K562 (cell line): ENCODE data around the gene BCL10. TPM values are rescaled to one million over a fixed set of nuclear protein-coding genes. Genes with fewer than 3 reads are reported as not detected.

Experiments used
- DPF2 ChIP-seq: fragments of 450-650 bp; IDR thresholded peaks from 2 replicates; pipeline ENCODE4 v1.6.1; 2016
- LARP7 ChIP-seq: fragments of 450-650 bp; IDR thresholded peaks from 2 replicates; pipeline ENCODE4 v1.6.1; 2016
- MED1 ChIP-seq: sonication (generic); formaldehyde crosslinking; IDR thresholded peaks from 2 replicates; pipeline ENCODE4 v1.8.1; 2023; ENCODE audit warnings: missing genetic modification reagents, borderline replicate concordance
- MTA2 ChIP-seq: fragments of 450-650 bp; IDR thresholded peaks from 2 replicates; pipeline ENCODE4 v1.6.1; 2016; ENCODE audit warnings: low read depth
- NFXL1 ChIP-seq: fragments of 450-650 bp; formaldehyde crosslinking; IDR thresholded peaks from 2 replicates; pipeline ENCODE4 v1.4.0; 2021; ENCODE audit warnings: mild to moderate bottlenecking
- PCBP1 ChIP-seq: fragments of 200-400 bp; formaldehyde crosslinking; IDR thresholded peaks from 2 replicates; pipeline ENCODE4 v1.6.1; 2018; ENCODE audit warnings: mild to moderate bottlenecking, low read depth, low read length; ENCODE audit not compliant: poor library complexity, severe bottlenecking
- PHF21A ChIP-seq: fragments of 450-650 bp; IDR thresholded peaks from 2 replicates; pipeline ENCODE4 v1.6.1; 2017; ENCODE audit warnings: low read depth, borderline replicate concordance
- RBM15 ChIP-seq: fragments of 200-400 bp; formaldehyde crosslinking; IDR thresholded peaks from 2 replicates; pipeline ENCODE4 v1.6.1; 2018; ENCODE audit warnings: mild to moderate bottlenecking, low read length, moderate library complexity; ENCODE audit not compliant: insufficient read depth
- SMAD1 ChIP-seq: fragments of 150-350 bp; IDR thresholded peaks from 2 replicates; pipeline ENCODE4 v1.6.1; 2014; ENCODE audit warnings: low read length, low read depth; ENCODE audit not compliant: partially characterized antibody
- SPI1 ChIP-seq: IDR thresholded peaks from 2 replicates; pipeline ENCODE4 v1.6.1; 2011; ENCODE audit warnings: low read depth, low read length, control low read depth, borderline replicate concordance
- SRSF3 ChIP-seq: fragments of 200-400 bp; formaldehyde crosslinking; IDR thresholded peaks from 2 replicates; pipeline ENCODE4 v1.6.1; 2016; ENCODE audit warnings: mild to moderate bottlenecking, low read length, moderate library complexity; ENCODE audit not compliant: insufficient read depth
- TCF3 ChIP-seq: sonication (generic); formaldehyde crosslinking; IDR thresholded peaks from 2 replicates; pipeline ENCODE4 v1.4.0; 2020; ENCODE audit warnings: mild to moderate bottlenecking, missing genetic modification reagents
- TRIM24 ChIP-seq, 2 experiments: fragments of 450-650 bp; IDR thresholded peaks; 2 replicates each; pipeline ENCODE4 v1.6.1; 2016
- ZBTB8A ChIP-seq: fragments of 450-650 bp; IDR thresholded peaks from 2 replicates; pipeline ENCODE4 v1.6.1; 2018; ENCODE audit warnings: mild to moderate bottlenecking, moderate library complexity; ENCODE audit not compliant: partially characterized antibody
- ZFX ChIP-seq: sonication (generic); formaldehyde crosslinking; IDR thresholded peaks from 2 replicates; pipeline ENCODE4 v1.8.0; 2022; ENCODE audit warnings: mild to moderate bottlenecking, missing genetic modification reagents, moderate library complexity
- ZNF57 ChIP-seq: fragments of 450-650 bp; formaldehyde crosslinking; IDR thresholded peaks from 2 replicates; pipeline ENCODE4 v1.4.0; 2020; ENCODE audit warnings: mild to moderate bottlenecking, moderate library complexity
- ZNF586 ChIP-seq: fragments of 450-650 bp; formaldehyde crosslinking; conservative IDR thresholded peaks from 2 replicates; pipeline ENCODE4 v1.4.0; 2020; ENCODE audit warnings: mild to moderate bottlenecking, moderate library complexity
- polyA plus RNA-seq, 8 experiments: library from polyadenylated mRNA; depleted of rRNA in 4 of 8; stranded (reverse) in 5 of 8; unstranded in 3 of 8; fragments of >200 nt; fragmentation: Nextera tagmentation in 2 of 8; fragmentation: Illumina TruSeq in 1 of 8; extraction: Ambion mirVana in 2 of 8; extraction: Trizol in 1 of 8; gene quantifications; 2 replicates each; pipeline versions ENCODE4 v1.2.1 to v1.2.3, GENCODE V29; 2011 to 2014; ENCODE audit warnings: inconsistent platforms in 1 of 8, missing spikeins in 1 of 8
- total RNA-seq, 7 experiments: library from RNA; depleted of rRNA in 6 of 7; stranded (reverse); fragments of >200 nt in 6 of 7; fragmentation: Illumina TruSeq in 2 of 7; extraction: Trizol in 2 of 7; gene quantifications; 2 replicates each; pipeline versions ENCODE4 v1.2.1 to v1.2.3, GENCODE V29; 2011 to 2021; ENCODE audit warnings: low replicate concordance in 1 of 7
- TF ChIP-seq, protein P1 (sequence below): fragments of 250-450 bp; sonication (Bioruptor Pico); IDR thresholded peaks from 2 replicates; pipeline ENCODE4 v1.8.0; 2022; ENCODE audit warnings: inconsistent platforms
- TF ChIP-seq, protein P2 (sequence below): fragments of 250-450 bp; sonication (Bioruptor Pico); IDR thresholded peaks from 2 replicates; pipeline ENCODE4 v1.5.0; 2022; ENCODE audit warnings: mild to moderate bottlenecking
- TF ChIP-seq, protein P3 (sequence below): sonication (generic); formaldehyde crosslinking; IDR thresholded peaks from 2 replicates; pipeline ENCODE4 v1.8.1; 2023; ENCODE audit warnings: mild to moderate bottlenecking, missing genetic modification reagents
- TF ChIP-seq, protein P4 (sequence below): sonication (generic); formaldehyde crosslinking; IDR thresholded peaks from 2 replicates; pipeline ENCODE4 v1.8.0; 2022; ENCODE audit warnings: mild to moderate bottlenecking, missing genetic modification reagents

The BCL10 gene
- total and polyA plus RNA-seq, 9 of the 15 experiments (the other 6 are each of a cell fraction or from before 2014, with no cell fraction given): 8.0 to 19.4 (median 12.3) TPM

DNA sequence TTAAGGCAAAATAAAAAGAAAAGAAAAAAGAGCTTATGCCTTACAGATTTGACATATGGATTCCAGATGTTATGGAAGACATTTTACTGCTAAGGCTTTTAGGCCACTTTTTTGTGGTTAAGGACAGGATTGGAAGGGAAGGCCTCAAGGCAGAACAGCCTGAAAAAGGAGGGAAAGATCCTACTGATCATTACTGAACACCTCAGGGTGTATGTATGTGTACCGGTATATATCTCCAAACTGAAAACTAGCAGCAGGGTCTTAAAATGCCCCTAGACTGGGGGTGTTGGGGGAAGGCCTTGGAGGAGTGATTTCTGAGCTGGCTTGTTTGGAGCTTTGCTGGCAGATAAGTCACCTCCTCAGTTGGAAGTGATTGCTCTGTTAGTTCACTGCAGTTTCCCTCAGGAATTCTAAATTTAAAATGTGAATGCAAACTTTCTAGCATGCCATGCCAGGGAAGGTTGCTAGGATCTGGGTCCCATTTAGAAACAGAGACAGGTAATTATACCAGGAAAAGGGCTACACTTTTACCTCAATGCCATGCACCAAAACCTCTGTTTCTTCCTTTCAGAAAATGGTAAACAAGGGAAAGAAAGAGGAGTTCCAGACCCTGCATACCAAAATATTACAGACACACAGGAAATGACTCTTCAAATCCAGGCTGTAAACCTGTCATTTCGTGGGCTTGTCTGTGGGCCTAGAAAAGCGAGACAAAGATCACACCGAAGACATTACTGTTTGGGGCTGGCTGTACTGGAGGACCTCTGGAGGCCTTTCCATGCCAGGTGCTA, 32.0 kb downstream of the BCL10 start (continued):
- no peak for TF ChIP-seq SMAD1
- TF ChIP-seq, protein P1, sequence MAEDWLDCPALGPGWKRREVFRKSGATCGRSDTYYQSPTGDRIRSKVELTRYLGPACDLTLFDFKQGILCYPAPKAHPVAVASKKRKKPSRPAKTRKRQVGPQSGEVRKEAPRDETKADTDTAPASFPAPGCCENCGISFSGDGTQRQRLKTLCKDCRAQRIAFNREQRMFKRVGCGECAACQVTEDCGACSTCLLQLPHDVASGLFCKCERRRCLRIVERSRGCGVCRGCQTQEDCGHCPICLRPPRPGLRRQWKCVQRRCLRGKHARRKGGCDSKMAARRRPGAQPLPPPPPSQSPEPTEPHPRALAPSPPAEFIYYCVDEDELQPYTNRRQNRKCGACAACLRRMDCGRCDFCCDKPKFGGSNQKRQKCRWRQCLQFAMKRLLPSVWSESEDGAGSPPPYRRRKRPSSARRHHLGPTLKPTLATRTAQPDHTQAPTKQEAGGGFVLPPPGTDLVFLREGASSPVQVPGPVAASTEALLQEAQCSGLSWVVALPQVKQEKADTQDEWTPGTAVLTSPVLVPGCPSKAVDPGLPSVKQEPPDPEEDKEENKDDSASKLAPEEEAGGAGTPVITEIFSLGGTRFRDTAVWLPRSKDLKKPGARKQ (CRISPR knock-in tag): no peak
- no peak for TF ChIP-seq MTA2
- peak; percentile 71 for TF ChIP-seq DPF2
- TF ChIP-seq, protein P2, sequence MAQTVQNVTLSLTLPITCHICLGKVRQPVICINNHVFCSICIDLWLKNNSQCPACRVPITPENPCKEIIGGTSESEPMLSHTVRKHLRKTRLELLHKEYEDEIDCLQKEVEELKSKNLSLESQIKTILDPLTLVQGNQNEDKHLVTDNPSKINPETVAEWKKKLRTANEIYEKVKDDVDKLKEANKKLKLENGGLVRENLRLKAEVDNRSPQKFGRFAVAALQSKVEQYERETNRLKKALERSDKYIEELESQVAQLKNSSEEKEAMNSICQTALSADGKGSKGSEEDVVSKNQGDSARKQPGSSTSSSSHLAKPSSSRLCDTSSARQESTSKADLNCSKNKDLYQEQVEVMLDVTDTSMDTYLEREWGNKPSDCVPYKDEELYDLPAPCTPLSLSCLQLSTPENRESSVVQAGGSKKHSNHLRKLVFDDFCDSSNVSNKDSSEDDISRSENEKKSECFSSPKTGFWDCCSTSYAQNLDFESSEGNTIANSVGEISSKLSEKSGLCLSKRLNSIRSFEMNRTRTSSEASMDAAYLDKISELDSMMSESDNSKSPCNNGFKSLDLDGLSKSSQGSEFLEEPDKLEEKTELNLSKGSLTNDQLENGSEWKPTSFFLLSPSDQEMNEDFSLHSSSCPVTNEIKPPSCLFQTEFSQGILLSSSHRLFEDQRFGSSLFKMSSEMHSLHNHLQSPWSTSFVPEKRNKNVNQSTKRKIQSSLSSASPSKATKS: no peak
- TF ChIP-seq SPI1: no peak
- no peak for TF ChIP-seq NFXL1 (CRISPR knock-in tag)
- no peak for TF ChIP-seq PHF21A
- no peak for TF ChIP-seq PCBP1
- TF ChIP-seq, protein P3, sequence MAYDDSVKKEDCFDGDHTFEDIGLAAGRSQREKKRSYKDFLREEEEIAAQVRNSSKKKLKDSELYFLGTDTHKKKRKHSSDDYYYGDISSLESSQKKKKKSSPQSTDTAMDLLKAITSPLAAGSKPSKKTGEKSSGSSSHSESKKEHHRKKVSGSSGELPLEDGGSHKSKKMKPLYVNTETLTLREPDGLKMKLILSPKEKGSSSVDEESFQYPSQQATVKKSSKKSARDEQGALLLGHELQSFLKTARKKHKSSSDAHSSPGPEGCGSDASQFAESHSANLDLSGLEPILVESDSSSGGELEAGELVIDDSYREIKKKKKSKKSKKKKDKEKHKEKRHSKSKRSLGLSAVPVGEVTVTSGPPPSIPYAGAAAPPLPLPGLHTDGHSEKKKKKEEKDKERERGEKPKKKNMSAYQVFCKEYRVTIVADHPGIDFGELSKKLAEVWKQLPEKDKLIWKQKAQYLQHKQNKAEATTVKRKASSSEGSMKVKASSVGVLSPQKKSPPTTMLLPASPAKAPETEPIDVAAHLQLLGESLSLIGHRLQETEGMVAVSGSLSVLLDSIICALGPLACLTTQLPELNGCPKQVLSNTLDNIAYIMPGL (CRISPR knock-in tag): no peak
- TF ChIP-seq MED1 (CRISPR knock-in tag): no peak
- TF ChIP-seq LARP7: no peak
- no peak for TF ChIP-seq ZBTB8A
- peak in 1 of 2 experiments; percentile 14; a peak in 1 of 4 replicates for TF ChIP-seq TRIM24 (IDR thresholded peaks at IDR 0.05)
- no peak for TF ChIP-seq ZNF57 (CRISPR knock-in tag)
- TF ChIP-seq ZFX (CRISPR knock-in tag): peak; percentile 69
- TF ChIP-seq SRSF3: no peak
- TF ChIP-seq RBM15: no peak
- TF ChIP-seq ZNF586 (CRISPR knock-in tag): no peak
- TF ChIP-seq TCF3 (CRISPR knock-in tag): peak; percentile 30; the same call in 1 of the 2 replicates
- TF ChIP-seq, protein P4, sequence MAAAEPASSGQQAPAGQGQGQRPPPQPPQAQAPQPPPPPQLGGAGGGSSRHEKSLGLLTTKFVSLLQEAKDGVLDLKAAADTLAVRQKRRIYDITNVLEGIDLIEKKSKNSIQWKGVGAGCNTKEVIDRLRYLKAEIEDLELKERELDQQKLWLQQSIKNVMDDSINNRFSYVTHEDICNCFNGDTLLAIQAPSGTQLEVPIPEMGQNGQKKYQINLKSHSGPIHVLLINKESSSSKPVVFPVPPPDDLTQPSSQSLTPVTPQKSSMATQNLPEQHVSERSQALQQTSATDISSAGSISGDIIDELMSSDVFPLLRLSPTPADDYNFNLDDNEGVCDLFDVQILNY: no peak
